Inferior parietal cortex (tissue), 1 donor: Measurements from ENCODE around the gene TFB2M.

ENCODE experiments used
- DNase-seq: peaks from one replicate; pipeline ENCODE4 v3.0.0-alpha.2; 2016; ENCODE audit errors: extremely low spot score

Gene TFB2M

GRCh38 chr1:246554201-246554600 is 11.9 kb downstream of the TFB2M start:
- no peak for DNase-seq

GRCh38 chr1:246552110-246552509 is 14.0 kb downstream of the TFB2M start:
- no peak for DNase-seq

- no peak for DNase-seq
Observed at GRCh38 chr1:246550402-246550801, 15.7 kb downstream of the TFB2M start.

GRCh38 chr1:246549665-246550064 is 16.4 kb downstream of the TFB2M start:
- DNase-seq, result no peak

- DNase-seq, result no peak
Observed at GRCh38 chr1:246544001-246544400, 22.1 kb downstream of the TFB2M start.

GRCh38 chr1:246540738-246541491 is 25.1 kb downstream of the TFB2M start:
- no peak for DNase-seq

GRCh38 chr1:246537887-246538286 is 28.2 kb downstream of the TFB2M start:
- no peak for DNase-seq

GRCh38 chr1:246537441-246537840 is 28.6 kb downstream of the TFB2M start:
- DNase-seq, result no peak

GRCh38 chr1:246534114-246534513 is 31.9 kb downstream of the TFB2M start:
- no peak for DNase-seq

GRCh38 chr1:246533371-246533905 is 32.6 kb downstream of the TFB2M start:
- no peak for DNase-seq

GRCh38 chr1:246532519-246532918 is 33.5 kb downstream of the TFB2M start:
- DNase-seq, result no peak

- no peak for DNase-seq
Observed at GRCh38 chr1:246530482-246530881, 35.6 kb downstream of the TFB2M start.

GRCh38 chr1:246528933-246529731 is 36.9 kb downstream of the TFB2M start:
- DNase-seq, result no peak

GRCh38 chr1:246527402-246528088 is 38.5 kb downstream of the TFB2M start:
- no peak for DNase-seq

GRCh38 chr1:246526915-246527314 is 39.1 kb downstream of the TFB2M start:
- no peak for DNase-seq

- DNase-seq, result no peak
Observed at GRCh38 chr1:246526380-246526779, 39.7 kb downstream of the TFB2M start.

GRCh38 chr1:246519514-246519913 is 46.5 kb downstream of the TFB2M start:
- no peak for DNase-seq

GRCh38 chr1:246518456-246519205 is 47.4 kb downstream of the TFB2M start:
- DNase-seq, result no peak

- DNase-seq, result no peak
Observed at GRCh38 chr1:246517391-246517790, 48.7 kb downstream of the TFB2M start.

- no peak for DNase-seq
Observed at GRCh38 chr1:246516126-246516525, 49.9 kb downstream of the TFB2M start.

GRCh38 chr1:246515390-246516005 is 50.6 kb downstream of the TFB2M start:
- DNase-seq, result no peak
